ENCODE results near the gene PRKCB.

Gene PRKCB

DNA sequence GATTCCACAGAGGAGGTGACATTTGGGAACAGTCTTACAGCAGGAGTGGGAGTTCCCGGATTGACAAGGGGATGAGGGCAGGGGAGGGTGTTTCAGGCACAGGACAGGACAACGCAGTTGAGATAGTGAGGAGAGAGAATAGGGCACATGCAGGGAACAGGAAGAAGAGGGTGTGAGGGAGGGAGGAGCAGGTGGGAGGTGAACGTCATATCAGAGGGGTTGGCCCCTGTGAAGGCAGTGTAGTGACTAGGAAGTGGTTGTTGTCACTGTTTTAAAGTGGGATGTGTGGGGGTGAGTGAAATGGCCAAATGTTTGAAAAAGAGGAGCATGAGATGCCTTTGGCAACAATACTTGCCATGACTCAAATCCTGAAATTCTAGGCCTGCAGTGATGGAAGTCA, 12.2 kb downstream of the PRKCB start:
- H3K4me1 ChIP-seq (ENCODE audit: control insufficient read depth in 2 of 2, insufficient read depth in 2 of 2, low read length in 2 of 2): no peaks in the 10 kb centered on the region
- H3K36me3 ChIP-seq (ENCODE audit: control insufficient read depth in 2 of 2, insufficient read depth in 2 of 2, low read length in 2 of 2): no peaks in the 10 kb centered on the region
- no peak overlapping the region for H3K9ac ChIP-seq (ENCODE audit: low read depth in 1 of 2, low read length in 2 of 2)
- no peak overlapping the region for H3K4me3 ChIP-seq (ENCODE audit: low read length in 2 of 2)
- no peaks in the 10 kb centered on the region for H3K27me3 ChIP-seq (ENCODE audit: control insufficient read depth in 2 of 2, insufficient read depth in 2 of 2, low read length in 2 of 2)
- H3K9me3 ChIP-seq (ENCODE audit: control insufficient read depth in 2 of 2, low read length in 2 of 2): no peaks in the 10 kb centered on the region
- H3K27ac ChIP-seq (ENCODE audit: low read depth in 2 of 2, low read length in 2 of 2): no peak overlapping the region

GRCh38 chr16:23848958-23849357, 13.2 kb downstream of the PRKCB start:
- no peak overlapping the region for H3K9ac ChIP-seq (ENCODE audit: low read depth in 1 of 2, low read length in 2 of 2)
- H3K27ac ChIP-seq (ENCODE audit: low read depth in 2 of 2, low read length in 2 of 2): no peak overlapping the region
- no peak overlapping the region for H3K4me3 ChIP-seq (ENCODE audit: low read length in 2 of 2)
- no peaks in the 10 kb centered on the region for H3K27me3 ChIP-seq (ENCODE audit: control insufficient read depth in 2 of 2, insufficient read depth in 2 of 2, low read length in 2 of 2)
- H3K9me3 ChIP-seq (ENCODE audit: control insufficient read depth in 2 of 2, low read length in 2 of 2): no peaks in the 10 kb centered on the region
- no peaks in the 10 kb centered on the region for H3K4me1 ChIP-seq (ENCODE audit: control insufficient read depth in 2 of 2, insufficient read depth in 2 of 2, low read length in 2 of 2)
- no peaks in the 10 kb centered on the region for H3K36me3 ChIP-seq (ENCODE audit: control insufficient read depth in 2 of 2, insufficient read depth in 2 of 2, low read length in 2 of 2)

DNA sequence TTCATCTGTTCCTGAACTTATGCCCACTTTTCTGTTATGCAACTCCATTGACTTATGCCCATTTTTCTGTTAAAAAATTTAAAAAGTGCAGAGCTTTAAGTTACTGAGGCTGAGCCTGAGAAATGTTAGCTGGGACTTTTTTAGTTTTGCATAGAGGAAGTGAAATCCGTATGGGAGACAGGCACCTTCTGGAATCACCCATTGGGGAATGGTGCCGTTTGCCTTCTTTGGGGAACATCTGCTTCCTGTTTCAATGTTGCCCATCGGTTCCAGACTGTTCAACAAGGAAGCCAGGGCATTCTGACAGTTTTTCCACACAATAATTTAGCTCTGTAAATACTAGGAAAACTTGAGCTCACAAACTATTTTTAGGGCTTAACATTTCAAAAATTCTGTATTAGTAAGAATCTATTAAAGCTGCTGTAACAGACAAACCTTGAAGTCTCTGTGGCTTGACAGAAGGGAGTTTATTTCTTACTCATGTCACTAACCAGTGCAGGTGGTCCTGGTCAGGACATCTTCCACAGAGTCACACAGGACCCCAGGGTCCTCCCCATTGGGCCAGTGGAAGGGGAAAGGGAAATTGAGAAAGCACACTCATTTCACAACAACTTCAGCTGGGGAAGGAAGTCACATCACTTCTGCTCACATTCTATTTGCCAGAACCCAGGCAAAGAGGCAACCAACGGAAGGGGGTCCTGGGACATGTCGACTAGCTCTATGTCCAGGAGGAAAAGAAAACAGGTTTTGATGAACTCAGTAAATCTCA, 17.2 kb downstream of the PRKCB start:
- no peak overlapping the region for H3K9ac ChIP-seq (ENCODE audit: low read depth in 1 of 2, low read length in 2 of 2)
- no peaks in the 10 kb centered on the region for H3K36me3 ChIP-seq (ENCODE audit: control insufficient read depth in 2 of 2, insufficient read depth in 2 of 2, low read length in 2 of 2)
- no peak overlapping the region for H3K27ac ChIP-seq (ENCODE audit: low read depth in 2 of 2, low read length in 2 of 2)
- H3K4me1 ChIP-seq (ENCODE audit: control insufficient read depth in 2 of 2, insufficient read depth in 2 of 2, low read length in 2 of 2): no peaks in the 10 kb centered on the region
- no peak overlapping the region for H3K4me3 ChIP-seq (ENCODE audit: low read length in 2 of 2)
- no peaks in the 10 kb centered on the region for H3K9me3 ChIP-seq (ENCODE audit: control insufficient read depth in 2 of 2, low read length in 2 of 2)
- no peaks in the 10 kb centered on the region for H3K27me3 ChIP-seq (ENCODE audit: control insufficient read depth in 2 of 2, insufficient read depth in 2 of 2, low read length in 2 of 2)

DNA sequence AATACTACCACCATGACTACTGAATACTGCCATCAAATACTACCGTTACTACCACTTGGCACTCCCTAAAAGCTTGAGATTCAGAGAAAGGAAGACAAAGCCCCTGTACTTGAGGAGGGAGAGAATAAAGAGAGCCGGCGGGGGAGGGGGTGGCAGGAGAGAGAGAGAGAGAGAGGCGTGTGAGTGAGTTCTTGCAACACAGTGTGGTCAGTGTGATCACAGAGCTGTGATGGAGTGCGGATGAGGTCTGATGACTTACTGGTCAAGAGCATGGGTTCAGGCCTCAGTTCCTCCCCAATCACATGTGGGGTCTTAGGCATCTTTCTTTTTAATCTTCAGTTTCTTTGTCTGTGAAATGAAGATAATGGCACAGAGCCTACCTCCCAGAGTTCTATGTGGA, 19.2 kb downstream of the PRKCB start:
- no peak overlapping the region for H3K4me3 ChIP-seq (ENCODE audit: low read length in 2 of 2)
- H3K27ac ChIP-seq (ENCODE audit: low read depth in 2 of 2, low read length in 2 of 2): no peak overlapping the region
- no peaks in the 10 kb centered on the region for H3K27me3 ChIP-seq (ENCODE audit: control insufficient read depth in 2 of 2, insufficient read depth in 2 of 2, low read length in 2 of 2)
- H3K9ac ChIP-seq (ENCODE audit: low read depth in 1 of 2, low read length in 2 of 2): no peak overlapping the region
- no peaks in the 10 kb centered on the region for H3K9me3 ChIP-seq (ENCODE audit: control insufficient read depth in 2 of 2, low read length in 2 of 2)
- peaks cover 0 to 2% of the 10 kb centered on the region in 2 donors for H3K4me1 ChIP-seq (ENCODE audit: control insufficient read depth in 2 of 2, insufficient read depth in 2 of 2, low read length in 2 of 2)
- H3K36me3 ChIP-seq (ENCODE audit: control insufficient read depth in 2 of 2, insufficient read depth in 2 of 2, low read length in 2 of 2): no peaks in the 10 kb centered on the region

DNA sequence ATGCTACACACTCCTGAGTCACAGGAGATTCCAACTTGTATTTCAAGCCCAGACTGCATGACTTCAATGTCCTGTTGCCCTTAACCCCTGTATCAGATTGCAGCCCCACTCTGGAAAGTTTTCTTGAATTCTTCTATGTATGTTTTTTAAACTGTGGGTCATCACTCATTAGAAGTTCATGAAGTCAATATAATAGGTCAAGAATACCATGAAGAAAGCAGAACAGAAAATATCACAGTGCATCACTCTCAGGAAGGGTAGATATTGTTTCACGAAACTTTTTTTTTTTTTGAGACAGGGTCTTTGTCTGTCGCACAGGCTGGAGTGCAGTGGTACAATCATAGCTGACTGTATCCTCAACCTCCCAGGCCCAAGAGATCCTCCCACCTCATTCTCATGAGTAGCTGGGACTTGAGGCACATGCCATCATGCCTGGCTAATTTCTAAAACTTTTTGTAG, 20.5 kb downstream of the PRKCB start:
- Histone ChIP-seq H3K9ac (ENCODE audit: low read depth in 1 of 2, low read length in 2 of 2) (no peak overlapping the region), H3K27ac (ENCODE audit: low read depth in 2 of 2, low read length in 2 of 2) (no peak overlapping the region), H3K4me3 (ENCODE audit: low read length in 2 of 2) (no peak overlapping the region), H3K9me3 (ENCODE audit: control insufficient read depth in 2 of 2, low read length in 2 of 2) (no peaks in the 10 kb centered on the region), H3K27me3 (ENCODE audit: control insufficient read depth in 2 of 2, insufficient read depth in 2 of 2, low read length in 2 of 2) (no peaks in the 10 kb centered on the region), H3K36me3 (ENCODE audit: control insufficient read depth in 2 of 2, insufficient read depth in 2 of 2, low read length in 2 of 2) (no peaks in the 10 kb centered on the region), H3K4me1 (ENCODE audit: control insufficient read depth in 2 of 2, insufficient read depth in 2 of 2, low read length in 2 of 2) (peaks cover 0 to 3% of the 10 kb centered on the region in 2 donors)

GRCh38 chr16:23857256-23857880, 21.6 kb downstream of the PRKCB start:
- Histone ChIP-seq H3K27me3 (ENCODE audit: control insufficient read depth in 2 of 2, insufficient read depth in 2 of 2, low read length in 2 of 2) (no peaks in the 10 kb centered on the region), H3K36me3 (ENCODE audit: control insufficient read depth in 2 of 2, insufficient read depth in 2 of 2, low read length in 2 of 2) (no peaks in the 10 kb centered on the region), H3K9ac (ENCODE audit: low read depth in 1 of 2, low read length in 2 of 2) (no peak overlapping the region), H3K27ac (ENCODE audit: low read depth in 2 of 2, low read length in 2 of 2) (no peak overlapping the region), H3K4me1 (ENCODE audit: control insufficient read depth in 2 of 2, insufficient read depth in 2 of 2, low read length in 2 of 2) (peaks cover 0 to 3% of the 10 kb centered on the region in 2 donors), H3K9me3 (ENCODE audit: control insufficient read depth in 2 of 2, low read length in 2 of 2) (no peaks in the 10 kb centered on the region), H3K4me3 (ENCODE audit: low read length in 2 of 2) (no peak overlapping the region)

DNA sequence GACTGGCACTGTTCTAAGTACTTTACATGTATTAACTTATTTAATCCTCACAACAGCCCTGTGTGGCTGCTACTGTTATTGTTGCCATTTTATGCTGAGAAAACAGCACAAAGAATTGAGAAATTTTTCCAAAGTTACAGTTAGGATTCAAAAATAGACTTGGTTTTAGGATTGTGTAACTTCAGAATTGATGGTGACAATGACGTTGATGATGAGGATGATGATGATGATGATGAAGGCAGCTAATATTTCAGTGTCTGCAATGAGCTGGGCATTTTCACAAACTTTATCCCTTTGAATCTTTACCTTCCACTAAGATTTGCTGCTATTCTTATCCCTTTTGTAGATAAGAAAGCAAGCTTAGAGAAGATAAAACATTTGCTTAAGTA, 22.1 kb downstream of the PRKCB start:
- no peak overlapping the region for H3K4me3 ChIP-seq (ENCODE audit: low read length in 2 of 2)
- H3K9me3 ChIP-seq (ENCODE audit: control insufficient read depth in 2 of 2, low read length in 2 of 2): no peaks in the 10 kb centered on the region
- no peak overlapping the region for H3K9ac ChIP-seq (ENCODE audit: low read depth in 1 of 2, low read length in 2 of 2)
- peaks cover 0 to 3% of the 10 kb centered on the region in 2 donors for H3K4me1 ChIP-seq (ENCODE audit: control insufficient read depth in 2 of 2, insufficient read depth in 2 of 2, low read length in 2 of 2)
- H3K27ac ChIP-seq (ENCODE audit: low read depth in 2 of 2, low read length in 2 of 2): no peak overlapping the region
- no peaks in the 10 kb centered on the region for H3K27me3 ChIP-seq (ENCODE audit: control insufficient read depth in 2 of 2, insufficient read depth in 2 of 2, low read length in 2 of 2)
- H3K36me3 ChIP-seq (ENCODE audit: control insufficient read depth in 2 of 2, insufficient read depth in 2 of 2, low read length in 2 of 2): no peaks in the 10 kb centered on the region

DNA sequence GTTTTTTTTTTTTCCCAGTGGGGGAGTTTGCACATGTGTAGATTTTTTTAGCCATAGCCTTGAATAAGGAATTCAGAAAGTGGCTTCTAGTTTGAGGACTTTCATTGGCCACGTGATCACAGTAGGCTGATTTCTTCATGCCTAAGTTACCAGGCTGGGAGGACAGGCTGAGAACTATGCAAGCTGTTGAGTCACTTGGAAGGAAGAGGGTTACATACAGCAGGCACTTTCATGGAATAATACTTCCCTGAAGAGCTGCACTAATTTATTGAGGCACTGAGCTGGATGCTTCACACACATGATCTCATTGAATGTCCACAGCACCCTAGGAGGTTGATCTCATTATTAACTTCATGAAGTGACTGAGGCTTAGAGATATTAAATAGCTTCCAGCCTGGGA, 22.8 kb downstream of the PRKCB start:
- Histone ChIP-seq H3K27me3 (ENCODE audit: control insufficient read depth in 2 of 2, insufficient read depth in 2 of 2, low read length in 2 of 2) (no peaks in the 10 kb centered on the region), H3K9me3 (ENCODE audit: control insufficient read depth in 2 of 2, low read length in 2 of 2) (no peaks in the 10 kb centered on the region), H3K36me3 (ENCODE audit: control insufficient read depth in 2 of 2, insufficient read depth in 2 of 2, low read length in 2 of 2) (no peaks in the 10 kb centered on the region), H3K27ac (ENCODE audit: low read depth in 2 of 2, low read length in 2 of 2) (no peak overlapping the region), H3K4me1 (ENCODE audit: control insufficient read depth in 2 of 2, insufficient read depth in 2 of 2, low read length in 2 of 2) (peaks cover 3% of the 10 kb centered on the region in 2 donors), H3K9ac (ENCODE audit: low read depth in 1 of 2, low read length in 2 of 2) (no peak overlapping the region), H3K4me3 (ENCODE audit: low read length in 2 of 2) (no peak overlapping the region)

- H3K27me3 ChIP-seq (ENCODE audit: control insufficient read depth in 2 of 2, insufficient read depth in 2 of 2, low read length in 2 of 2): no peaks in the 10 kb centered on the region
- no peaks in the 10 kb centered on the region for H3K9me3 ChIP-seq (ENCODE audit: control insufficient read depth in 2 of 2, low read length in 2 of 2)
- no peak overlapping the region for H3K4me3 ChIP-seq (ENCODE audit: low read length in 2 of 2)
- H3K27ac ChIP-seq (ENCODE audit: low read depth in 2 of 2, low read length in 2 of 2): no peak overlapping the region
- H3K9ac ChIP-seq (ENCODE audit: low read depth in 1 of 2, low read length in 2 of 2): no peak overlapping the region
- H3K36me3 ChIP-seq (ENCODE audit: control insufficient read depth in 2 of 2, insufficient read depth in 2 of 2, low read length in 2 of 2): no peaks in the 10 kb centered on the region
- peaks cover 10 to 11% of the 10 kb centered on the region in 2 donors for H3K4me1 ChIP-seq (ENCODE audit: control insufficient read depth in 2 of 2, insufficient read depth in 2 of 2, low read length in 2 of 2)
Observed at GRCh38 chr16:23859713-23860269, 24.0 kb downstream of the PRKCB start.

DNA sequence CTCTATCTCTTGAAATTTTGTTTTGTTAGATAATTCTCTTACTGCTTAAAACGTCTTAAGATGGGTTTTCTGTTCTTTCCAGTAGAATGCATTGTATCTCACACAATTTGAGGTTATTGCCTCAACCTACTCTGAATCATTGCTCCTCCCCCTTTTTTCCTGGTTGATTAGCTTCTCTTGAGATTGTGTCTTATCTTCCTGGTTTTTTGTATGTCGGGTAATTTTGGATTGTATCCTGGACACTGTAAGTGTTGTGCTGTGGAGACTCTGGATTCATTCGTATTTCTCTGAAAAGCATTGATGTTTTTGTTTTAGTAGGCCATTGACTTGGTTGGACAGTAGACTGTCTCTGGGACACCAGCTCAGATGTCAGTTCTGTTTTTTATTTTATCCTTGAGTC, 26.1 kb downstream of the PRKCB start:
- no peaks in the 10 kb centered on the region for H3K36me3 ChIP-seq (ENCODE audit: control insufficient read depth in 2 of 2, insufficient read depth in 2 of 2, low read length in 2 of 2)
- H3K9me3 ChIP-seq (ENCODE audit: control insufficient read depth in 2 of 2, low read length in 2 of 2): no peaks in the 10 kb centered on the region
- H3K9ac ChIP-seq (ENCODE audit: low read depth in 1 of 2, low read length in 2 of 2): no peak overlapping the region
- H3K27ac ChIP-seq (ENCODE audit: low read depth in 2 of 2, low read length in 2 of 2): no peak overlapping the region
- H3K4me1 ChIP-seq (ENCODE audit: control insufficient read depth in 2 of 2, insufficient read depth in 2 of 2, low read length in 2 of 2): peaks cover 10 to 14% of the 10 kb centered on the region in 2 donors
- no peaks in the 10 kb centered on the region for H3K27me3 ChIP-seq (ENCODE audit: control insufficient read depth in 2 of 2, insufficient read depth in 2 of 2, low read length in 2 of 2)
- H3K4me3 ChIP-seq (ENCODE audit: low read length in 2 of 2): no peak overlapping the region

All from mucosa of rectum (tissue), 2 donors.